Measurements from ENCODE around the gene XRRA1. TPM values are rescaled to one million over a fixed set of nuclear protein-coding genes. Genes with fewer than 3 reads are reported as not detected.

Gene XRRA1
- total RNA-seq, 2 donors from 2014 or later: 7.2 to 9.0 TPM

DNA sequence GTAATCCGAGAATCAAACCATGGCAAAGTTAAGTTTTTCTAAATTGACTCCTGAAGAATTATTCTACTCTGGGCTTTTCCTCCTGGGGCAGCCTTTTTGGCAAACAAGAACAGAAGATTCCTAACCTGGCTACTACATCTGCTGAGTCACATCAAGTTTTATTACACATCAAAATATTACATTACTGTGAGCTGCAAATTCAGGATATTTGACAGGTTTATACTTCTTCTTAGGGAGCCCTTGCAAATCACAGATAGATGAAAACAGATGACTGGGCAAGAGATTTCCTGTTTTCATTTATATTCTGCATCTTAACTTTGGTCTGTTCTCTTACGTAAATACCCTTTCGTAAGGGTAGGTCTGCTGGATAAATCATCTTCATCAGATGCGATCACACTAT is 23.6 kb downstream of the XRRA1 start:
- Mint-ChIP-seq H3K4me3 (no peak overlapping the region), H3K4me1 (no peaks in the 10 kb centered on the region), H3K27me3 (ENCODE audit: insufficient read depth) (no peaks in the 10 kb centered on the region), H3K36me3 (ENCODE audit: low read depth) (peaks cover 2% of the 10 kb centered on the region), H3K27ac (no peak overlapping the region), H3K9me3 (no peaks in the 10 kb centered on the region)
- 96 to 98% methylated on average over 4 of the region's 4 CpGs for WGBS, 2 experiments (ENCODE audit: insufficient coverage in 1 of 2, insufficient read length in 1 of 2)
- no peak overlapping the region for H3K27ac ChIP-seq (ENCODE audit: low read depth, low read length)
- no peaks in the 10 kb centered on the region for H3K9me3 ChIP-seq (ENCODE audit: control insufficient read depth, low read length)
- no peak for DNase-seq
- H3K36me3 ChIP-seq (ENCODE audit: control insufficient read depth, insufficient read depth, low read length): peaks cover 29% of the 10 kb centered on the region
- no peak overlapping the region for H3K4me3 ChIP-seq (ENCODE audit: low read length)
- no peaks in the 10 kb centered on the region for H3K4me1 ChIP-seq (ENCODE audit: control insufficient read depth, insufficient read depth, low read length)
- TF ChIP-seq CTCF (conservative IDR thresholded peaks at IDR 0.05): no peak
- no peak overlapping the region for H3K9ac ChIP-seq (ENCODE audit: extremely low read depth, low read length, poor library complexity, severe bottlenecking)
- no peaks in the 10 kb centered on the region for H3K27me3 ChIP-seq (ENCODE audit: control insufficient read depth, insufficient read depth, low read length, poor library complexity, severe bottlenecking)

- no peaks in the 10 kb centered on the region for H3K27me3 Mint-ChIP-seq (ENCODE audit: insufficient read depth)
- no peak for DNase-seq
- no peak overlapping the region for H3K4me3 ChIP-seq (ENCODE audit: low read length)
- no peaks in the 10 kb centered on the region for H3K27me3 ChIP-seq (ENCODE audit: control insufficient read depth, insufficient read depth, low read length, poor library complexity, severe bottlenecking)
- TF ChIP-seq CTCF (conservative IDR thresholded peaks at IDR 0.05): no peak
- H3K36me3 Mint-ChIP-seq (ENCODE audit: low read depth): peaks cover 6% of the 10 kb centered on the region
- no peak overlapping the region for H3K27ac Mint-ChIP-seq
- H3K4me3 Mint-ChIP-seq: no peak overlapping the region
- no peaks in the 10 kb centered on the region for H3K9me3 Mint-ChIP-seq
- peaks cover 23% of the 10 kb centered on the region for H3K36me3 ChIP-seq (ENCODE audit: control insufficient read depth, insufficient read depth, low read length)
- no peaks in the 10 kb centered on the region for H3K4me1 ChIP-seq (ENCODE audit: control insufficient read depth, insufficient read depth, low read length)
- no peak overlapping the region for H3K9ac ChIP-seq (ENCODE audit: extremely low read depth, low read length, poor library complexity, severe bottlenecking)
- H3K27ac ChIP-seq (ENCODE audit: low read depth, low read length): no peak overlapping the region
- no peaks in the 10 kb centered on the region for H3K4me1 Mint-ChIP-seq
- H3K9me3 ChIP-seq (ENCODE audit: control insufficient read depth, low read length): no peaks in the 10 kb centered on the region
These were observed 25.8 kb downstream of the XRRA1 start for GRCh38 chr11:74923125-74923524.

- Histone ChIP-seq H3K9me3 (ENCODE audit: control insufficient read depth, low read length) (no peaks in the 10 kb centered on the region), H3K27me3 (ENCODE audit: control insufficient read depth, insufficient read depth, low read length, poor library complexity, severe bottlenecking) (no peaks in the 10 kb centered on the region), H3K9ac (ENCODE audit: extremely low read depth, low read length, poor library complexity, severe bottlenecking) (no peak overlapping the region), H3K27ac (ENCODE audit: low read depth, low read length) (no peak overlapping the region), H3K36me3 (ENCODE audit: control insufficient read depth, insufficient read depth, low read length) (peaks cover 19% of the 10 kb centered on the region), H3K4me3 (ENCODE audit: low read length) (no peak overlapping the region), H3K4me1 (ENCODE audit: control insufficient read depth, insufficient read depth, low read length) (no peaks in the 10 kb centered on the region)
- Mint-ChIP-seq H3K27ac (no peak overlapping the region), H3K4me3 (no peak overlapping the region), H3K36me3 (ENCODE audit: low read depth) (peaks cover 7% of the 10 kb centered on the region), H3K9me3 (no peaks in the 10 kb centered on the region), H3K27me3 (ENCODE audit: insufficient read depth) (no peaks in the 10 kb centered on the region), H3K4me1 (no peaks in the 10 kb centered on the region)
- TF ChIP-seq CTCF (conservative IDR thresholded peaks at IDR 0.05): no peak
- WGBS, 2 experiments (ENCODE audit: insufficient coverage in 1 of 2, insufficient read length in 1 of 2): 83 to 84% methylated on average over 3 to 4 of the region's 4 CpGs
- no peak for DNase-seq
These were observed 39.1 kb downstream of the XRRA1 start for GRCh38 chr11:74909812-74910211.
